Cardiac fibroblast (primary cell): ENCODE results near the gene POLR3H.

Experiments
- DNase-seq, 2 donors: peaks; one replicate each; pipeline versions ENCODE4 v3.0.0 to v3.0.0-alpha.2; 2010; ENCODE audit warnings: low read depth in 2 of 2
- H3K4me3 ChIP-seq, 2 donors: replicated peaks in 1 of 2; 1 replicate in 1 of 2; 2 replicates in 1 of 2; pipeline ENCODE4 v1.5.1; 2011; ENCODE audit warnings: low read depth in 2 of 2, low read length in 2 of 2, mild to moderate bottlenecking in 2 of 2, moderate library complexity in 1 of 2
- CTCF ChIP-seq: IDR thresholded peaks from one replicate; pipeline ENCODE4 v1.5.1; 2011; ENCODE audit warnings: low read depth, mild to moderate bottlenecking, low read length, inconsistent platforms

POLR3H gene

GRCh38 chr22:41582694-41583093 is 38.4 kb upstream of the POLR3H start:
- TF ChIP-seq CTCF, result no peak
- H3K4me3 ChIP-seq, result no peak overlapping the region
- DNase-seq, result no peak

- no peak overlapping the region for H3K4me3 ChIP-seq
- no peak for TF ChIP-seq CTCF
- DNase-seq, result no peak
These were observed 35.7 kb upstream of the POLR3H start for GRCh38 chr22:41579997-41580355.

- DNase-seq, result no peak
- H3K4me3 ChIP-seq, result no peak overlapping the region
- TF ChIP-seq CTCF, result no peak
These were observed 35.2 kb upstream of the POLR3H start for GRCh38 chr22:41579297-41579996.

- H3K4me3 ChIP-seq, result no peak overlapping the region
- no peak for TF ChIP-seq CTCF
- DNase-seq, result no peak
These were observed 34.5 kb upstream of the POLR3H start for GRCh38 chr22:41578818-41579217.

- no peak overlapping the region for H3K4me3 ChIP-seq
- no peak for TF ChIP-seq CTCF
- DNase-seq, result no peak
These were observed 33.8 kb upstream of the POLR3H start for GRCh38 chr22:41578114-41578513.

- TF ChIP-seq CTCF, result peak; percentile 61
- DNase-seq, result peak; percentile 58 to 60
These were observed 32.6 kb upstream of the POLR3H start for GRCh38 chr22:41576877-41577276.

GRCh38 chr22:41575533-41575932 is 31.3 kb upstream of the POLR3H start:
- TF ChIP-seq CTCF, result no peak
- H3K4me3 ChIP-seq, result no peak overlapping the region
- DNase-seq, result no peak

More at GRCh38 chr22:41576877-41577276, 32.6 kb upstream of the POLR3H start:
- H3K4me3 ChIP-seq, result no peak overlapping the region
